Tibial nerve (tissue), 4 donors: ENCODE results near the gene MOGAT3.

Source experiments
- CTCF ChIP-seq, 5 experiments: fragments of 200-600 bp in 3 of 5; fragments of 450-650 bp in 2 of 5; sonication (generic) in 3 of 5; IDR thresholded peaks; one replicate each; pipeline ENCODE4 v1.5.1; 2016 to 2019; ENCODE audit warnings: antibody characterized with exemption in 5 of 5, mild to moderate bottlenecking in 3 of 5, moderate library complexity in 2 of 5
- EP300 ChIP-seq, 2 donors: sonication (generic); formaldehyde crosslinking; IDR thresholded peaks; one replicate each; pipeline ENCODE4 v1.6.1; 2017; ENCODE audit warnings: antibody characterized with exemption in 2 of 2, mild to moderate bottlenecking in 1 of 2
- POLR2A ChIP-seq, 2 donors: fragments of 450-650 bp; IDR thresholded peaks; one replicate each; pipeline ENCODE4 v1.6.1; 2017; ENCODE audit warnings: antibody characterized with exemption in 2 of 2, mild to moderate bottlenecking in 2 of 2, moderate library complexity in 2 of 2

- TF ChIP-seq CTCF (IDR thresholded peaks at IDR 0.05): no peak
- TF ChIP-seq POLR2A (IDR thresholded peaks at IDR 0.05): no peak
- TF ChIP-seq EP300 (IDR thresholded peaks at IDR 0.05): no peak
Observed at GRCh38 chr7:101240226-101241014, 39.6 kb upstream of the MOGAT3 start.
